Measurements from ENCODE around the gene RPUSD4. TPM values are rescaled to one million over a fixed set of nuclear protein-coding genes. Genes with fewer than 3 reads are reported as not detected.

Gene RPUSD4
- polyA plus RNA-seq, 1 donor from 2014 or later, result 43.4 TPM

GRCh38 chr11:126159719-126160344 is 51.6 kb downstream of the RPUSD4 start:
- no peaks in the 10 kb centered on the region for H3K27me3 ChIP-seq (ENCODE audit: insufficient read depth, low read depth, low read length)
- no peak overlapping the region for H3K4me3 ChIP-seq (ENCODE audit: low read length)
- H3K27ac ChIP-seq (ENCODE audit: low read length), result no peak overlapping the region
- H3K9me3 ChIP-seq (ENCODE audit: low read length), result no peaks in the 10 kb centered on the region
- no peaks in the 10 kb centered on the region for H3K9me2 ChIP-seq (ENCODE audit: insufficient read depth, low read length)
- H2AFZ ChIP-seq (ENCODE audit: low read depth, low read length), result no peak overlapping the region
- no peak overlapping the region for H3K9ac ChIP-seq (ENCODE audit: low read length)
- H4K20me1 ChIP-seq (ENCODE audit: insufficient read depth), result no peaks in the 10 kb centered on the region
- no peaks in the 10 kb centered on the region for H3K79me2 ChIP-seq (replicated peaks; ENCODE audit: insufficient read depth, low read length)
- no peaks in the 10 kb centered on the region for H3F3A ChIP-seq (ENCODE audit: insufficient read depth, low read length, poor library complexity, severe bottlenecking)
- no peaks in the 10 kb centered on the region for H3K36me3 ChIP-seq (ENCODE audit: insufficient read depth, low read length)
- H3K4me2 ChIP-seq (ENCODE audit: low read length), result no peak overlapping the region
- TF ChIP-seq CTCF (IDR thresholded peaks at IDR 0.05; ENCODE audit: poor library complexity, severe bottlenecking), result no peak
- no peak for TF ChIP-seq EP300 (conservative IDR thresholded peaks at IDR 0.05; ENCODE audit: poor library complexity, severe bottlenecking)
- no peak for TF ChIP-seq REST (IDR thresholded peaks at IDR 0.05; ENCODE audit: borderline replicate concordance)
- TF ChIP-seq SMC3 (conservative IDR thresholded peaks at IDR 0.05; ENCODE audit: poor library complexity), result no peak
- no peak for TF ChIP-seq RAD21 (conservative IDR thresholded peaks at IDR 0.05)
- TF ChIP-seq POLR2AphosphoS5 (IDR thresholded peaks at IDR 0.05), result no peak
- TF ChIP-seq MXI1 (conservative IDR thresholded peaks at IDR 0.05; ENCODE audit: poor library complexity, severe bottlenecking), result no peak
- no peak for TF ChIP-seq TAF1 (IDR thresholded peaks at IDR 0.05; ENCODE audit: low read depth)
- no peak for TF ChIP-seq EZH2 (IDR thresholded peaks at IDR 0.05; ENCODE audit: borderline replicate concordance, insufficient read depth, low read length, poor library complexity, severe bottlenecking)

- H4K20me1 ChIP-seq (ENCODE audit: insufficient read depth), result no peaks in the 10 kb centered on the region
- H3K79me2 ChIP-seq (replicated peaks; ENCODE audit: insufficient read depth, low read length), result no peaks in the 10 kb centered on the region
- no peak overlapping the region for H3K9ac ChIP-seq (ENCODE audit: low read length)
- no peaks in the 10 kb centered on the region for H3K9me3 ChIP-seq (ENCODE audit: low read length)
- H2AFZ ChIP-seq (ENCODE audit: low read depth, low read length), result no peak overlapping the region
- no peak overlapping the region for H3K4me2 ChIP-seq (ENCODE audit: low read length)
- no peak overlapping the region for H3K27ac ChIP-seq (ENCODE audit: low read length)
- no peaks in the 10 kb centered on the region for H3F3A ChIP-seq (ENCODE audit: insufficient read depth, low read length, poor library complexity, severe bottlenecking)
- H3K36me3 ChIP-seq (ENCODE audit: insufficient read depth, low read length), result no peaks in the 10 kb centered on the region
- H3K27me3 ChIP-seq (ENCODE audit: insufficient read depth, low read depth, low read length), result no peaks in the 10 kb centered on the region
- H3K9me2 ChIP-seq (ENCODE audit: insufficient read depth, low read length), result no peaks in the 10 kb centered on the region
- H3K4me3 ChIP-seq (ENCODE audit: low read length), result no peak overlapping the region
- TF ChIP-seq EZH2 (IDR thresholded peaks at IDR 0.05; ENCODE audit: borderline replicate concordance, insufficient read depth, low read length, poor library complexity, severe bottlenecking) (no peak), SMC3 (conservative IDR thresholded peaks at IDR 0.05; ENCODE audit: poor library complexity) (no peak), MXI1 (conservative IDR thresholded peaks at IDR 0.05; ENCODE audit: poor library complexity, severe bottlenecking) (no peak), CTCF (IDR thresholded peaks at IDR 0.05; ENCODE audit: poor library complexity, severe bottlenecking) (no peak), REST (IDR thresholded peaks at IDR 0.05; ENCODE audit: borderline replicate concordance) (no peak), EP300 (conservative IDR thresholded peaks at IDR 0.05; ENCODE audit: poor library complexity, severe bottlenecking) (no peak), POLR2AphosphoS5 (IDR thresholded peaks at IDR 0.05) (no peak), TAF1 (IDR thresholded peaks at IDR 0.05; ENCODE audit: low read depth) (no peak), RAD21 (conservative IDR thresholded peaks at IDR 0.05) (no peak)
Measured at GRCh38 chr11:126158054-126158791, 53.2 kb downstream of the RPUSD4 start.
